ENCODE data around the gene CTSK.
"Not testable (repeated sequence)": the region's sequence is repeated elsewhere in the genome, so short reads cannot be mapped to it uniquely, and the experiment has no call there.

Gene CTSK

GRCh38 chr1:150788946-150789345, 19.1 kb downstream of the CTSK start:
- no peak for TF ChIP-seq CTCF (IDR thresholded peaks at IDR 0.05; ENCODE audit: low read depth, low read length)
- no peak overlapping the region for H3K4me3 ChIP-seq (ENCODE audit: low read depth, low read length)

GRCh38 chr1:150787455-150787854, 20.6 kb downstream of the CTSK start:
- TF ChIP-seq CTCF (IDR thresholded peaks at IDR 0.05; ENCODE audit: low read depth, low read length): no peak
- peak overlapping the region; percentile 39 for H3K4me3 ChIP-seq (ENCODE audit: low read depth, low read length)

- no peak for TF ChIP-seq CTCF (IDR thresholded peaks at IDR 0.05; ENCODE audit: low read depth, low read length)
- H3K4me3 ChIP-seq (ENCODE audit: low read depth, low read length): no peak overlapping the region
These were observed 27.6 kb downstream of the CTSK start for GRCh38 chr1:150780510-150780909.

GRCh38 chr1:150778409-150778808, 29.7 kb downstream of the CTSK start:
- no peak for TF ChIP-seq CTCF (IDR thresholded peaks at IDR 0.05; ENCODE audit: low read depth, low read length)
- H3K4me3 ChIP-seq (ENCODE audit: low read depth, low read length): no peak overlapping the region

GRCh38 chr1:150777544-150777943, 30.5 kb downstream of the CTSK start:
- H3K4me3 ChIP-seq (ENCODE audit: low read depth, low read length): no peak overlapping the region
- TF ChIP-seq CTCF (IDR thresholded peaks at IDR 0.05; ENCODE audit: low read depth, low read length): no peak

- H3K4me3 ChIP-seq (ENCODE audit: low read depth, low read length): not testable (repeated sequence)
These were observed 32.0 kb downstream of the CTSK start for GRCh38 chr1:150775931-150776505.

GRCh38 chr1:150775276-150775675, 32.8 kb downstream of the CTSK start:
- TF ChIP-seq CTCF (IDR thresholded peaks at IDR 0.05; ENCODE audit: low read depth, low read length): no peak
- no peak overlapping the region for H3K4me3 ChIP-seq (ENCODE audit: low read depth, low read length)

GRCh38 chr1:150772326-150772725, 35.7 kb downstream of the CTSK start:
- TF ChIP-seq CTCF (IDR thresholded peaks at IDR 0.05; ENCODE audit: low read depth, low read length): no peak
- H3K4me3 ChIP-seq (ENCODE audit: low read depth, low read length): no peak overlapping the region

- H3K4me3 ChIP-seq (ENCODE audit: low read depth, low read length): not testable (repeated sequence)
These were observed 40.4 kb downstream of the CTSK start for GRCh38 chr1:150767704-150768103.

GRCh38 chr1:150765977-150766301, 42.1 kb downstream of the CTSK start:
- not testable (repeated sequence) for H3K4me3 ChIP-seq (ENCODE audit: low read depth, low read length)
